ENCODE results near the gene CHMP5. TPM values are rescaled to one million over a fixed set of nuclear protein-coding genes. Genes with fewer than 3 reads are reported as not detected.
A peak's percentile ranks its signal among the peaks of the same experiment; 100 is the strongest.

The CHMP5 gene
- total RNA-seq, 1 donor from 2014 or later, result 108 TPM

DNA sequence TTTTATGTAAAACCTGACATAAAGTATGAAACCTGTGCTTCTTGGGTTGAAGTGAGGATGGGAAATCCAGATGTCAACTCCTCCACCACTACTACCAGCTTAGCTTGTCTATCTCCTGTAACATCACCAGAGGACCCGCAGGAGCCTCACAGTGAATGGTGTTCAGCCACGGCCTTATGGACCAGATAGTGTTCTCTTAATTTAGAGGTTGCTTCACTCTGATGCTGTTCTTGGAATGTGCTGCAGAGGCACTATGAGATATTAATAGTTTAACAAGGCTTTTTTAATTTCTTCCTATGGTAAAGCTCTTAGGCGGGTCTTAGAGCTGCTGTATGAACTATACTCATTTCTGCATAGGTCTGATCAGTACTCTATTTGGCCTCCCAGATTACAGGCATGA, 53.4 kb downstream of the CHMP5 start:
- H3K9ac ChIP-seq (ENCODE audit: low read length), result no peak overlapping the region
- Mint-ChIP-seq H3K36me3 (ENCODE audit: low read depth, unreplicated experiment) (peaks cover 26% of the 10 kb centered on the region), H3K9me3 (ENCODE audit: unreplicated experiment) (no peaks in the 10 kb centered on the region), H3K4me3 (ENCODE audit: unreplicated experiment) (no peak overlapping the region), H3K27me3 (ENCODE audit: low read depth, unreplicated experiment) (no peaks in the 10 kb centered on the region), H3K4me1 (ENCODE audit: low read depth, unreplicated experiment) (peaks cover 20% of the 10 kb centered on the region), H3K27ac (ENCODE audit: unreplicated experiment) (no peak overlapping the region)
- DNase-seq (ENCODE audit: low read depth), result no peak
- peak; percentile 37 for FAIRE-seq
- no peaks in the 10 kb centered on the region for H3K9me3 ChIP-seq (ENCODE audit: insufficient read depth, low read depth, low read length)
- H3K4me1 ChIP-seq (ENCODE audit: insufficient read depth, low read length), result peaks cover 20% of the 10 kb centered on the region
- no peak overlapping the region for H3K4me2 ChIP-seq (ENCODE audit: low read length)
- no peak overlapping the region for H3K27ac ChIP-seq (ENCODE audit: low read depth, low read length)
- H3K27me3 ChIP-seq (ENCODE audit: insufficient read depth, low read length), result no peaks in the 10 kb centered on the region
- H3K79me2 ChIP-seq (ENCODE audit: insufficient read depth, low read length), result peaks cover 5% of the 10 kb centered on the region
- H2AFZ ChIP-seq (ENCODE audit: low read depth, low read length), result no peak overlapping the region
- no peak overlapping the region for H3K4me3 ChIP-seq (ENCODE audit: insufficient read depth, low read depth, low read length)
- H3K36me3 ChIP-seq (ENCODE audit: insufficient read depth, low read length), result peaks cover 38% of the 10 kb centered on the region
- H4K20me1 ChIP-seq (ENCODE audit: insufficient read depth, low read length), result no peaks in the 10 kb centered on the region
- TF ChIP-seq, protein P1, sequence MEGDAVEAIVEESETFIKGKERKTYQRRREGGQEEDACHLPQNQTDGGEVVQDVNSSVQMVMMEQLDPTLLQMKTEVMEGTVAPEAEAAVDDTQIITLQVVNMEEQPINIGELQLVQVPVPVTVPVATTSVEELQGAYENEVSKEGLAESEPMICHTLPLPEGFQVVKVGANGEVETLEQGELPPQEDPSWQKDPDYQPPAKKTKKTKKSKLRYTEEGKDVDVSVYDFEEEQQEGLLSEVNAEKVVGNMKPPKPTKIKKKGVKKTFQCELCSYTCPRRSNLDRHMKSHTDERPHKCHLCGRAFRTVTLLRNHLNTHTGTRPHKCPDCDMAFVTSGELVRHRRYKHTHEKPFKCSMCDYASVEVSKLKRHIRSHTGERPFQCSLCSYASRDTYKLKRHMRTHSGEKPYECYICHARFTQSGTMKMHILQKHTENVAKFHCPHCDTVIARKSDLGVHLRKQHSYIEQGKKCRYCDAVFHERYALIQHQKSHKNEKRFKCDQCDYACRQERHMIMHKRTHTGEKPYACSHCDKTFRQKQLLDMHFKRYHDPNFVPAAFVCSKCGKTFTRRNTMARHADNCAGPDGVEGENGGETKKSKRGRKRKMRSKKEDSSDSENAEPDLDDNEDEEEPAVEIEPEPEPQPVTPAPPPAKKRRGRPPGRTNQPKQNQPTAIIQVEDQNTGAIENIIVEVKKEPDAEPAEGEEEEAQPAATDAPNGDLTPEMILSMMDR (IDR thresholded peaks at IDR 0.05; ENCODE audit: insufficient read depth, low read depth, low read length), result no peak
- TF ChIP-seq EZH2 (IDR thresholded peaks at IDR 0.05; ENCODE audit: insufficient read depth, low read length), result no peak

DNA sequence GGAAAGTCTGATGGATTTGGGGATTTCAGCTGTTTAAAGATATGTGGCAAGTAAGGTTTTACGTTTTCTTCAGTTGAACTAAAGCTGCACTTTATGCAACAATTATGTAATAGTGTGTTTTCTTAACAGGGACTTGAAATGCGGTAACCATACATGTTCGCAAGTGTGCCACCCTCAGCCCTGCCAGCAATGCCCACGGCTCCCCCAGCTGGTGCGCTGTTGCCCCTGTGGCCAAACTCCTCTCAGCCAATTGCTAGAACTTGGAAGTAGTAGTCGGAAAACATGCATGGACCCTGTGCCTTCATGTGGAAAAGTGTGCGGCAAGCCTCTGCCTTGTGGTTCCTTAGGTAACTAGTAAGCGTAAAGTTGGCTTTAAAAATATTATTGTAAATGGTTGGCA, 53.9 kb downstream of the CHMP5 start:
- H3K79me2 ChIP-seq (ENCODE audit: insufficient read depth, low read length), result peaks cover 5% of the 10 kb centered on the region
- Mint-ChIP-seq H3K9me3 (ENCODE audit: unreplicated experiment) (no peaks in the 10 kb centered on the region), H3K36me3 (ENCODE audit: low read depth, unreplicated experiment) (peaks cover 24% of the 10 kb centered on the region), H3K27ac (ENCODE audit: unreplicated experiment) (peak overlapping the region; percentile 97), H3K4me3 (ENCODE audit: unreplicated experiment) (no peak overlapping the region), H3K4me1 (ENCODE audit: low read depth, unreplicated experiment) (peaks cover 20% of the 10 kb centered on the region), H3K27me3 (ENCODE audit: low read depth, unreplicated experiment) (no peaks in the 10 kb centered on the region)
- no peaks in the 10 kb centered on the region for H3K27me3 ChIP-seq (ENCODE audit: insufficient read depth, low read length)
- H3K9me3 ChIP-seq (ENCODE audit: insufficient read depth, low read depth, low read length), result no peaks in the 10 kb centered on the region
- H3K4me3 ChIP-seq (ENCODE audit: insufficient read depth, low read depth, low read length), result no peak overlapping the region
- DNase-seq (ENCODE audit: low read depth) (no peak), FAIRE-seq (no peak)
- no peak overlapping the region for H3K27ac ChIP-seq (ENCODE audit: low read depth, low read length)
- H3K4me1 ChIP-seq (ENCODE audit: insufficient read depth, low read length), result peaks cover 20% of the 10 kb centered on the region
- peaks cover 34% of the 10 kb centered on the region for H3K36me3 ChIP-seq (ENCODE audit: insufficient read depth, low read length)
- H3K4me2 ChIP-seq (ENCODE audit: low read length), result no peak overlapping the region
- H2AFZ ChIP-seq (ENCODE audit: low read depth, low read length), result no peak overlapping the region
- TF ChIP-seq, protein P1 (IDR thresholded peaks at IDR 0.05; ENCODE audit: insufficient read depth, low read depth, low read length), result no peak
- no peak for TF ChIP-seq EZH2 (IDR thresholded peaks at IDR 0.05; ENCODE audit: insufficient read depth, low read length)
- no peak overlapping the region for H3K9ac ChIP-seq (ENCODE audit: low read length)
- no peaks in the 10 kb centered on the region for H4K20me1 ChIP-seq (ENCODE audit: insufficient read depth, low read length)

DNA sequence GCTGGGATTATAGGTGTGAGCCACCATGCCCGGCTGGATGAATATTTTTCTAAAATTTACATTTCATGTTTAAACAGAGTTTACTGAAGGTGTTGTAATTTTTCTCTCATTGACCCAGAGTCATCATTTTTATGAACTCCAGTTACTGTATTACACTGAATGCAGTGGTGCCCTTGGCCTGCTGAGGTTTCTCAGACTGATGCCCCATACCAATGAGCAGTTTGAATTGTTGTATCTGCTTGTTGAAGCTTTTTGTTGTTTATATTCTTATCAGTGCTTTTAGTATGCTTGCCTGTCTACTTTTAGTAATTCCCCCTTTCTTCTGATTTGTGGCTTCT, 55.4 kb downstream of the CHMP5 start:
- peaks cover 5% of the 10 kb centered on the region for H3K79me2 ChIP-seq (ENCODE audit: insufficient read depth, low read length)
- DNase-seq (ENCODE audit: low read depth), result no peak
- peak overlapping the region; percentile 78 for H3K4me2 ChIP-seq (ENCODE audit: low read length)
- H2AFZ ChIP-seq (ENCODE audit: low read depth, low read length), result no peak overlapping the region
- TF ChIP-seq, protein P1 (IDR thresholded peaks at IDR 0.05; ENCODE audit: insufficient read depth, low read depth, low read length), result no peak
- no peak for TF ChIP-seq EZH2 (IDR thresholded peaks at IDR 0.05; ENCODE audit: insufficient read depth, low read length)
- H3K9me3 ChIP-seq (ENCODE audit: insufficient read depth, low read depth, low read length), result no peaks in the 10 kb centered on the region
- H3K4me3 ChIP-seq (ENCODE audit: insufficient read depth, low read depth, low read length), result no peak overlapping the region
- peaks cover 20% of the 10 kb centered on the region for H3K4me1 ChIP-seq (ENCODE audit: insufficient read depth, low read length)
- peak overlapping the region; percentile 94 for H3K27ac ChIP-seq (ENCODE audit: low read depth, low read length)
- Mint-ChIP-seq H3K27ac (ENCODE audit: unreplicated experiment) (peak overlapping the region; percentile 97), H3K27me3 (ENCODE audit: low read depth, unreplicated experiment) (no peaks in the 10 kb centered on the region), H3K9me3 (ENCODE audit: unreplicated experiment) (no peaks in the 10 kb centered on the region), H3K36me3 (ENCODE audit: low read depth, unreplicated experiment) (peaks cover 28% of the 10 kb centered on the region), H3K4me3 (ENCODE audit: unreplicated experiment) (peak overlapping the region; percentile 1), H3K4me1 (ENCODE audit: low read depth, unreplicated experiment) (peaks cover 20% of the 10 kb centered on the region)
- no peak for FAIRE-seq
- H3K27me3 ChIP-seq (ENCODE audit: insufficient read depth, low read length), result no peaks in the 10 kb centered on the region
- H3K36me3 ChIP-seq (ENCODE audit: insufficient read depth, low read length), result peaks cover 28% of the 10 kb centered on the region
- H4K20me1 ChIP-seq (ENCODE audit: insufficient read depth, low read length), result no peaks in the 10 kb centered on the region
- H3K9ac ChIP-seq (ENCODE audit: low read length), result peak overlapping the region; percentile 69

Measured in astrocyte (in vitro differentiated cells and primary cell).